ENCODE results near the gene ZNF573. TPM values are rescaled to one million over a fixed set of nuclear protein-coding genes. Genes with fewer than 3 reads are reported as not detected.

Gene ZNF573
- total RNA-seq, 1 experiment from 2014 or later: 1.8 TPM

GRCh38 chr19:37699057-37699456 lies 80.3 kb downstream of the ZNF573 start:
- in situ Hi-C loops (cut with HindIII; ENCODE audit: low sequenced_read_pairs): no loop called here

GRCh38 chr19:37698216-37698615 lies 81.2 kb downstream of the ZNF573 start:
- in situ Hi-C loops (cut with HindIII; ENCODE audit: low sequenced_read_pairs): no loop called here
- no peak for DNase-seq (ENCODE audit: low spot score)

More at GRCh38 chr19:37699057-37699456, 80.3 kb downstream of the ZNF573 start:
- DNase-seq (ENCODE audit: low spot score): no peak

GRCh38 chr19:37695144-37695899 lies 84.1 kb downstream of the ZNF573 start:
- in situ Hi-C loops (cut with HindIII; ENCODE audit: low sequenced_read_pairs): no loop called here
- no peak for DNase-seq (ENCODE audit: low spot score)

GRCh38 chr19:37692956-37693620 lies 86.3 kb downstream of the ZNF573 start:
- DNase-seq (ENCODE audit: low spot score): no peak
- in situ Hi-C loops (cut with HindIII; ENCODE audit: low sequenced_read_pairs): no loop called here

- in situ Hi-C loops (cut with HindIII; ENCODE audit: low sequenced_read_pairs): no loop called here
- DNase-seq (ENCODE audit: low spot score): peak; percentile 89
Observed at GRCh38 chr19:37691881-37692504, 87.4 kb downstream of the ZNF573 start.

Other genes starting within 250 kb of the ZNF573 start
- 0.98 and 3.4 TPM in 2 replicates for gene ZNF571, start 184.8 kb downstream of the ZNF573 start, total RNA-seq (2014; rRNA removed; shearing (Covaris generic))
- gene ZNF540, start 184.7 kb downstream of the ZNF573 start, total RNA-seq (2014; rRNA removed; shearing (Covaris generic)): 0.27 and 0.55 TPM in 2 replicates
- 13.6 and 42.7 TPM in 2 replicates for gene ZFP30, start 124.1 kb downstream of the ZNF573 start, total RNA-seq (2014; rRNA removed; shearing (Covaris generic))
- 7.3 and 15.9 TPM in 2 replicates for gene ZNF607, start 59.8 kb downstream of the ZNF573 start, total RNA-seq (2014; rRNA removed; shearing (Covaris generic))
- not detected in 2 replicates for gene WDR87, start 127.0 kb upstream of the ZNF573 start, total RNA-seq (2014; rRNA removed; shearing (Covaris generic))
- gene SIPA1L3, start 127.6 kb upstream of the ZNF573 start, total RNA-seq (2014; rRNA removed; shearing (Covaris generic)): 5.5 and 8.1 TPM in 2 replicates